HEK293 (cell line): Measurements from ENCODE around the gene MAGI1.

Experiments used
- CTCF ChIA-PET: fragments of 350-600 bp; formaldehyde crosslinking; extraction: SDS; loops from one replicate; lab custom pipeline; 2021; ENCODE audit warnings: antibody characterized with exemption; lab: Yijun Ruan, JAX
- POLR2A ChIA-PET: fragments of 300-600 bp; formaldehyde crosslinking; extraction: SDS; loops from one replicate; lab custom pipeline; 2020; ENCODE audit warnings: antibody characterized with exemption, inconsistent platforms; lab: Yijun Ruan, JAX
- H3K27ac ChIP-seq: fragments of 200-500 bp; sonication (Bioruptor generic); 2 replicates; pipeline ENCODE4 v1.5.1; 2014; ENCODE audit warnings: low read depth, low read length, control low read depth, inconsistent platforms; ENCODE audit errors: extremely low read depth
- H3K36me3 ChIP-seq, 2 experiments: fragments of 200-500 bp in 1 of 2; sonication (Bioruptor generic) in 1 of 2; 1 replicate in 1 of 2; 2 replicates in 1 of 2; pipeline ENCODE4 v1.5.1; 2014 to 2017; ENCODE audit warnings: inconsistent platforms in 2 of 2, low read length in 2 of 2; ENCODE audit not compliant: control insufficient read depth in 2 of 2, insufficient read depth in 1 of 2
- H3K4me1 ChIP-seq: fragments of 200-500 bp; sonication (Bioruptor generic); 2 replicates; pipeline ENCODE4 v1.5.1; 2014; ENCODE audit warnings: mild to moderate bottlenecking, low read length, inconsistent platforms; ENCODE audit not compliant: control insufficient read depth, insufficient read depth
- H3K4me3 ChIP-seq: 2 replicates; pipeline ENCODE4 v1.5.1; 2011; ENCODE audit warnings: low read depth, mild to moderate bottlenecking, control low read depth, low read length, moderate library complexity
- H3K9me3 ChIP-seq: fragments of 200-500 bp; sonication (Bioruptor generic); 2 replicates; pipeline ENCODE4 v1.5.1; 2014; ENCODE audit warnings: low read depth, low read length, inconsistent platforms; ENCODE audit not compliant: control insufficient read depth, insufficient read depth
- BCL11B ChIP-seq: fragments of 450-650 bp; formaldehyde crosslinking; IDR thresholded peaks from 2 replicates; pipeline ENCODE4 v1.5.1; 2016; ENCODE audit warnings: low read depth, missing biosample characterization, missing genetic modification characterization
- INSM2 ChIP-seq: fragments of 450-650 bp; formaldehyde crosslinking; IDR thresholded peaks from 2 replicates; pipeline ENCODE4 v1.5.1; 2016; ENCODE audit warnings: missing biosample characterization, missing genetic modification characterization
- KLF8 ChIP-seq: fragments of 450-650 bp; formaldehyde crosslinking; IDR thresholded peaks from 2 replicates; pipeline ENCODE4 v1.5.1; 2016; ENCODE audit warnings: missing biosample characterization, missing genetic modification characterization
- OSR2 ChIP-seq: fragments of 450-650 bp; formaldehyde crosslinking; IDR thresholded peaks from 2 replicates; pipeline ENCODE4 v1.5.1; 2016; ENCODE audit warnings: missing biosample characterization, missing genetic modification characterization
- SP2 ChIP-seq: fragments of 450-650 bp; formaldehyde crosslinking; IDR thresholded peaks from 2 replicates; pipeline ENCODE4 v1.5.1; 2016; ENCODE audit warnings: missing biosample characterization, missing genetic modification characterization
- ZBTB1 ChIP-seq: fragments of 450-650 bp; formaldehyde crosslinking; IDR thresholded peaks from 2 replicates; pipeline ENCODE4 v1.5.1; 2016; ENCODE audit warnings: missing biosample characterization, missing genetic modification characterization
- ZIC2 ChIP-seq: fragments of 450-650 bp; formaldehyde crosslinking; IDR thresholded peaks from 2 replicates; pipeline ENCODE4 v1.5.1; 2016; ENCODE audit warnings: missing biosample characterization, missing genetic modification characterization
- ZNF112 ChIP-seq: fragments of 450-650 bp; formaldehyde crosslinking; IDR thresholded peaks from 2 replicates; pipeline ENCODE4 v1.5.0; 2017; ENCODE audit warnings: missing biosample characterization, missing genetic modification characterization
- ZNF133 ChIP-seq: fragments of 450-650 bp; formaldehyde crosslinking; IDR thresholded peaks from 2 replicates; pipeline ENCODE4 v1.5.1; 2016; ENCODE audit warnings: missing biosample characterization, missing genetic modification characterization
- ZNF146 ChIP-seq: fragments of 450-650 bp; formaldehyde crosslinking; IDR thresholded peaks from 2 replicates; pipeline ENCODE4 v1.5.1; 2016; ENCODE audit warnings: missing biosample characterization, missing genetic modification characterization
- ZNF157 ChIP-seq: fragments of 450-650 bp; formaldehyde crosslinking; IDR thresholded peaks from 2 replicates; pipeline ENCODE4 v1.5.1; 2016; ENCODE audit warnings: missing biosample characterization, missing genetic modification characterization
- ZNF211 ChIP-seq: fragments of 450-650 bp; formaldehyde crosslinking; IDR thresholded peaks from 2 replicates; pipeline ENCODE4 v1.5.1; 2016; ENCODE audit warnings: low read depth, missing biosample characterization, missing genetic modification characterization
- ZNF426 ChIP-seq: fragments of 450-650 bp; formaldehyde crosslinking; IDR thresholded peaks from 2 replicates; pipeline ENCODE4 v1.5.1; 2017; ENCODE audit warnings: missing biosample characterization, missing genetic modification characterization, mild to moderate bottlenecking, inconsistent platforms, moderate library complexity
- ZNF626 ChIP-seq: fragments of 450-650 bp; sonication (Bioruptor Pico); formaldehyde crosslinking; IDR thresholded peaks from 2 replicates; pipeline ENCODE4 v1.5.1; 2018; ENCODE audit warnings: missing biosample characterization, missing genetic modification characterization, inconsistent platforms
- ZSCAN4 ChIP-seq: fragments of 450-650 bp; formaldehyde crosslinking; IDR thresholded peaks from 2 replicates; pipeline ENCODE4 v1.5.1; 2017; ENCODE audit warnings: missing biosample characterization, missing genetic modification characterization
- ZXDB ChIP-seq: fragments of 450-650 bp; formaldehyde crosslinking; IDR thresholded peaks from 2 replicates; pipeline ENCODE4 v1.5.1; 2016; ENCODE audit warnings: missing biosample characterization, missing genetic modification characterization
- TF ChIP-seq, protein P1 (sequence below): fragments of 450-650 bp; formaldehyde crosslinking; IDR thresholded peaks from 2 replicates; pipeline ENCODE4 v1.5.1; 2017; ENCODE audit warnings: missing biosample characterization, missing genetic modification characterization
- TF ChIP-seq, protein P2 (sequence below): fragments of 450-650 bp; formaldehyde crosslinking; IDR thresholded peaks from 2 replicates; pipeline ENCODE4 v1.5.1; 2016; ENCODE audit warnings: missing biosample characterization, missing genetic modification characterization

The MAGI1 gene

DNA sequence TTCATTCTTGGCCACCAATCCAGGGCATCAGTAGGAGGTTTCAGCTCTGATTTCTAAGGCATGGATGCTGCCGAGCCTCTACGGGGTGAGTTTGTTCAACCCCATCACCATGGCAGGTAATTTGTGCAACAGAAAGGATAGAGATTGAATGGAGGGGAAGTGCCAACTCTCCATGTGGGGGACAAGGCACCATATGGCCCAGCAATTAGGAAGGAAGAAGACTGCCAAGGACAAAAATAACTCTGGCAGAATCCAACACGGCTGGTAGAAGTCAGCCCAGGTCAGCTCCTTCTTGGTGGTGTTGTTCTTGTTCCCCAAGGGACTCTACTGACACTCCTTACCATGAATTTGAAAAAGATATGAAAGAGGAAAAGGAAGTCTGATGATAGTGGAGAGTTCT lies 503.9 kb downstream of the MAGI1 start:
- POLR2A ChIA-PET, result no interaction called here
- no peaks in the 10 kb centered on the region for H3K9me3 ChIP-seq
- CTCF ChIA-PET, result no interaction called here
- H3K4me1 ChIP-seq, result no peaks in the 10 kb centered on the region
- H3K27ac ChIP-seq, result no peak overlapping the region
- no peak overlapping the region for H3K4me3 ChIP-seq
- H3K36me3 ChIP-seq, result no peaks in the 10 kb centered on the region
- TF ChIP-seq INSM2 (tag by site-specific recombination), result no peak

DNA sequence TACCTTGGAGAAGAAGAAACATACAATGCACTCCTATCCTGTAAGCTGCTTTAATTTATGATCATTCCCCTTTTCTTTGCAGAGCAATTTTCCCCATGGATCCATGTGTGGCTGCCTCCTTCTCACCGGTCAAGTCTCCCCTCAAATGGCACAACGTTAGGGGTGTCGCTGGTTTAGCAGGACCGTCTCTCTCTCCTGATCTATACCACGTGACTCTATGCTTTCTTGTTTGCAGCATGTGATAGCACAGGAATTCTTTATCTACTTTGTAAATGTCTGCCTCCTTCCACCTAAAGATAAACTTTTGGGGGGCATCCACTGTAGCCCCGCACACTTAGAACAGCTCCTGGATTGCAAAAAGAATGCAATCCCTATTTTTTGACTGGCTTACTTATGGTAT lies 506.0 kb downstream of the MAGI1 start:
- no peak overlapping the region for H3K4me3 ChIP-seq
- ChIA-PET CTCF (interaction anchor here (0.6 to 1.2 kb wide), 3 partner anchors 12 to 190 kb away, joined by 3 to 4 read pairs (median 4); no protein-coding TSS in a partner anchor), POLR2A (no interaction called here)
- no peaks in the 10 kb centered on the region for H3K4me1 ChIP-seq
- H3K27ac ChIP-seq, result no peak overlapping the region
- H3K9me3 ChIP-seq, result no peaks in the 10 kb centered on the region
- H3K36me3 ChIP-seq, result no peaks in the 10 kb centered on the region
- TF ChIP-seq ZNF211 (tag by site-specific recombination) (no peak), OSR2 (no peak), SP2 (tag by site-specific recombination) (no peak), ZNF157 (tag by site-specific recombination) (no peak), KLF8 (tag by site-specific recombination) (no peak), ZNF146 (tag by site-specific recombination) (no peak), ZNF112 (tag by site-specific recombination) (no peak), ZSCAN4 (no peak), ZBTB1 (no peak), BCL11B (tag by site-specific recombination) (no peak), ZNF626 (tag by site-specific recombination) (no peak), ZIC2 (tag by site-specific recombination) (no peak), ZNF426 (tag by site-specific recombination) (no peak), ZXDB (tag by site-specific recombination) (no peak), ZNF133 (tag by site-specific recombination) (no peak)
- TF ChIP-seq, protein P1, sequence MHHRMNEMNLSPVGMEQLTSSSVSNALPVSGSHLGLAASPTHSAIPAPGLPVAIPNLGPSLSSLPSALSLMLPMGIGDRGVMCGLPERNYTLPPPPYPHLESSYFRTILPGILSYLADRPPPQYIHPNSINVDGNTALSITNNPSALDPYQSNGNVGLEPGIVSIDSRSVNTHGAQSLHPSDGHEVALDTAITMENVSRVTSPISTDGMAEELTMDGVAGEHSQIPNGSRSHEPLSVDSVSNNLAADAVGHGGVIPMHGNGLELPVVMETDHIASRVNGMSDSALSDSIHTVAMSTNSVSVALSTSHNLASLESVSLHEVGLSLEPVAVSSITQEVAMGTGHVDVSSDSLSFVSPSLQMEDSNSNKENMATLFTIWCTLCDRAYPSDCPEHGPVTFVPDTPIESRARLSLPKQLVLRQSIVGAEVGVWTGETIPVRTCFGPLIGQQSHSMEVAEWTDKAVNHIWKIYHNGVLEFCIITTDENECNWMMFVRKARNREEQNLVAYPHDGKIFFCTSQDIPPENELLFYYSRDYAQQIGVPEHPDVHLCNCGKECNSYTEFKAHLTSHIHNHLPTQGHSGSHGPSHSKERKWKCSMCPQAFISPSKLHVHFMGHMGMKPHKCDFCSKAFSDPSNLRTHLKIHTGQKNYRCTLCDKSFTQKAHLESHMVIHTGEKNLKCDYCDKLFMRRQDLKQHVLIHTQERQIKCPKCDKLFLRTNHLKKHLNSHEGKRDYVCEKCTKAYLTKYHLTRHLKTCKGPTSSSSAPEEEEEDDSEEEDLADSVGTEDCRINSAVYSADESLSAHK (tag by site-specific recombination), result no peak
- TF ChIP-seq, protein P2, sequence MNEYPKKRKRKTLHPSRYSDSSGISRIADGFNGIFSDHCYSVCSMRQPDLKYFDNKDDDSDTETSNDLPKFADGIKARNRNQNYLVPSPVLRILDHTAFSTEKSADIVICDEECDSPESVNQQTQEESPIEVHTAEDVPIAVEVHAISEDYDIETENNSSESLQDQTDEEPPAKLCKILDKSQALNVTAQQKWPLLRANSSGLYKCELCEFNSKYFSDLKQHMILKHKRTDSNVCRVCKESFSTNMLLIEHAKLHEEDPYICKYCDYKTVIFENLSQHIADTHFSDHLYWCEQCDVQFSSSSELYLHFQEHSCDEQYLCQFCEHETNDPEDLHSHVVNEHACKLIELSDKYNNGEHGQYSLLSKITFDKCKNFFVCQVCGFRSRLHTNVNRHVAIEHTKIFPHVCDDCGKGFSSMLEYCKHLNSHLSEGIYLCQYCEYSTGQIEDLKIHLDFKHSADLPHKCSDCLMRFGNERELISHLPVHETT, result no peak
